Ectodermal cell (in vitro differentiated cells): Measurements from ENCODE around the gene SKP1.

Source experiments
- H3K27ac ChIP-seq: 2 replicates; pipeline ENCODE4 v1.7.0; 2013; ENCODE audit warnings: mild to moderate bottlenecking, low read depth, low read length; ENCODE audit not compliant: insufficient read depth, poor library complexity, severe bottlenecking
- H3K27me3 ChIP-seq: 2 replicates; pipeline ENCODE4 v1.7.0; 2013; ENCODE audit warnings: mild to moderate bottlenecking, low read length; ENCODE audit not compliant: insufficient read depth, control insufficient read depth, poor library complexity, severe bottlenecking
- H3K36me3 ChIP-seq: one replicate; pipeline ENCODE4 v1.7.0; 2013; ENCODE audit warnings: low read length; ENCODE audit not compliant: control insufficient read depth, insufficient read depth
- H3K4me1 ChIP-seq: one replicate; pipeline ENCODE4 v1.7.0; 2013; ENCODE audit warnings: low read length; ENCODE audit not compliant: control insufficient read depth, insufficient read depth
- H3K4me3 ChIP-seq: 2 replicates; pipeline ENCODE4 v1.7.0; 2013; ENCODE audit warnings: low read depth, low read length, control low read depth; ENCODE audit not compliant: insufficient read depth
- H3K9me3 ChIP-seq: 2 replicates; pipeline ENCODE4 v1.7.0; 2013; ENCODE audit warnings: mild to moderate bottlenecking, low read length, moderate library complexity; ENCODE audit not compliant: control insufficient read depth
- WGBS, 2 experiments: methylation state at CpG; one replicate each; pipeline ENCODE4 v1.1.7; 2013; ENCODE audit warnings: missing lambda C conversion rate in 2 of 2; 5-methylcytosine and 5-hydroxymethylcytosine counted together

Gene SKP1

GRCh38 chr5:134143431-134143830 is 33.3 kb downstream of the SKP1 start:
- H3K4me3 ChIP-seq: no peak overlapping the region
- 88 to 95% methylated on average over 5 of the region's 5 CpGs for WGBS, 2 experiments
- peaks cover 4% of the 10 kb centered on the region for H3K36me3 ChIP-seq
- no peaks in the 10 kb centered on the region for H3K4me1 ChIP-seq
- no peak overlapping the region for H3K27ac ChIP-seq
- no peaks in the 10 kb centered on the region for H3K27me3 ChIP-seq
- no peaks in the 10 kb centered on the region for H3K9me3 ChIP-seq

GRCh38 chr5:134142806-134143205 is 33.9 kb downstream of the SKP1 start:
- no peaks in the 10 kb centered on the region for H3K9me3 ChIP-seq
- H3K27ac ChIP-seq: no peak overlapping the region
- no peaks in the 10 kb centered on the region for H3K4me1 ChIP-seq
- no peak overlapping the region for H3K4me3 ChIP-seq
- H3K27me3 ChIP-seq: no peaks in the 10 kb centered on the region
- WGBS, 2 experiments: 96 to 98% methylated on average over 12 of the region's 12 CpGs
- peaks cover 4% of the 10 kb centered on the region for H3K36me3 ChIP-seq

DNA sequence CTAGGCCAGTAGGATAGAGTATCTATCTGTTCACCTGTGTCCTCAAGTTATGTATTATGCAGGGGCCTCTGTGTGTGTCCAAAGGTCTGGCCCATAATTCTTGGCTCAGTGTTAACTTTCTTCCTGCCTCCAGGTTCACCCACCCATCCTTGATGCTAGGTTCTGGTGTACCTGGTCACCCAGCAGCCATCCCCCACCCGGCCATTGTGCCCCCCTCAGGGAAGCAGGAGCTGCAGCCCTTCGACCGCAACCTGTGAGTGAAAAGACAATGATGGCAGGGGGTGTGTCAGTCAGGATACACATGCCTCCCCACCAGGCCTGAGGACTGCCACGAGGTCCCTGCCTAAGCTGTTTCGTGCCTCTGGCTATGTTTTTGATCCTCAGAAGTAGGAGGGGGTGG is 34.7 kb downstream of the SKP1 start:
- Histone ChIP-seq H3K27me3 (no peaks in the 10 kb centered on the region), H3K9me3 (no peaks in the 10 kb centered on the region), H3K4me3 (no peak overlapping the region), H3K4me1 (no peaks in the 10 kb centered on the region), H3K27ac (no peak overlapping the region), H3K36me3 (peaks cover 4% of the 10 kb centered on the region)
- 83 to 89% methylated on average over 5 of the region's 5 CpGs for WGBS, 2 experiments

- WGBS, 2 experiments: 94% methylated on average over 9 of the region's 9 CpGs
- Histone ChIP-seq H3K36me3 (peaks cover 4% of the 10 kb centered on the region), H3K27ac (no peak overlapping the region)
Measured at GRCh38 chr5:134141331-134142050, 35.3 kb downstream of the SKP1 start.

DNA sequence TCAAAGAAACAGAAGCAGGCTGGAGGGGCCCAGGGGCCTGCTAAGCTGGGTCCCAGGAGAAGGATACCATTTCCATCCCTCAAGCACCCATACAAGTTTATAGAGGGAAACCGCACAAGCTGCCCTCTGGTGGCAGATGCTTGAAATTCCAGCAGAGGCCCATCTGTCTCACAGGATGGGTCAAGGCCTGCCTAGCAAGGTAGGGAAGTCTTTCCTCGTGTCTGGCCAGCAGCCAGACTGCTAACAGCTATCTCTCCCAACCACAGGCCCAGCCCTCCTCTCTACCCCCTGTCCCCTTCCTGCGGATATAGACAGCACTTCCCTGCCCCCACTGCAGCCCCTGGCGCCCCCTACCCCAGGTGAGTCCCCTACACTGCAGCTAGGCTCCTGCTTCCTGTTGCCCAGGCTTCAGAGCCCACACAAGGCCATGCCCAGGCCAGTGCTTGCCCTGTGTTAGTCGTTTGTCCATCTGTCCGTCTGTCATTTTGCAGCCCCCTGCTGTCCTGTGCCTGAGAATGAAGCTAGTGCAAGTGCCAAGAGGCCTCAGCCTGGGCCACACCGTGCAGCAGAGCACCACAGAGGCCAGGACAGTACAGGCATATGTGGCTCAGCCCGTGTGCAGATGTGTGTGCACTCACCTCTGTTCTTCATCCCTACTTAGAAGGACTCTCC is 36.1 kb downstream of the SKP1 start:
- Histone ChIP-seq H3K4me1 (no peaks in the 10 kb centered on the region), H3K4me3 (no peak overlapping the region), H3K36me3 (peaks cover 6% of the 10 kb centered on the region), H3K27ac (no peak overlapping the region), H3K9me3 (no peaks in the 10 kb centered on the region), H3K27me3 (no peaks in the 10 kb centered on the region)
- WGBS, 2 experiments: 58 to 60% methylated on average over 8 of the region's 8 CpGs

More at GRCh38 chr5:134141331-134142050, 35.3 kb downstream of the SKP1 start:
- H3K4me3 ChIP-seq: no peak overlapping the region
- no peaks in the 10 kb centered on the region for H3K4me1 ChIP-seq
- H3K9me3 ChIP-seq: no peaks in the 10 kb centered on the region
- H3K27me3 ChIP-seq: no peaks in the 10 kb centered on the region

DNA sequence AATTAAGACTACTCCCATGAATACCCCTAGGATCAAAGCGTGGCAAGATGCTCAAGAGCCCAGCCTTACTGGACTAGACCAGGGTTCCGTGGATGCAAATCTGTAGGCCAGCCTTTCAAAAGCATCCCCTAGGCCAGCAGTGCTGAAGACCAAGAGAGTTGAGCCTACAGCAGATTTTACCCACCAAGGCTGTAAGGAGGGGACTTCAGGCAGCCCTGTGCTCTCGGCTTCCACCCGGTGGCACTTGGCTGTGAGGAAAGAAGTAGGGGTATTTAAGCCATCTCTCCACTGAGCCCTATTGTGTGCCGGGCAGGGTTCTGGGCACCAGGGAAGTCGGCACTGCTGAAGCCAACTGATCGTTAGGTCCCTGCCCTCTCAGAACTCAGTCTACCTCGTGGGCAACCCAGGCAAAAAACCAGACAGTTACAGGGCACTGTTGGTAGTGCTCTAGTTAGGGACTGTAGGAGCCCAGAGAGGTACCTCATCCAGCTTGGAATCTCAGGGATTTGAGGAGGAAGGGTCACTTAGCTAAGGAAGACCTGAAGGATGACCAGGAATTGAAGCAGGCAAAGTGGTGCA is 36.8 kb downstream of the SKP1 start:
- 95 to 96% methylated on average over 8 of the region's 8 CpGs for WGBS, 2 experiments
- Histone ChIP-seq H3K4me1 (no peaks in the 10 kb centered on the region), H3K27ac (no peak overlapping the region), H3K4me3 (no peak overlapping the region), H3K27me3 (no peaks in the 10 kb centered on the region), H3K36me3 (peaks cover 7% of the 10 kb centered on the region), H3K9me3 (no peaks in the 10 kb centered on the region)

GRCh38 chr5:134139377-134139851 is 37.3 kb downstream of the SKP1 start:
- Histone ChIP-seq H3K36me3 (peaks cover 7% of the 10 kb centered on the region), H3K27me3 (no peaks in the 10 kb centered on the region), H3K4me3 (no peak overlapping the region), H3K4me1 (no peaks in the 10 kb centered on the region), H3K27ac (no peak overlapping the region), H3K9me3 (no peaks in the 10 kb centered on the region)
- 94 to 96% methylated on average over 4 of the region's 4 CpGs for WGBS, 2 experiments

GRCh38 chr5:134138416-134139376 is 38.1 kb downstream of the SKP1 start:
- 90 to 93% methylated on average over 3 of the region's 3 CpGs for WGBS, 2 experiments
- H3K9me3 ChIP-seq: no peaks in the 10 kb centered on the region
- H3K27ac ChIP-seq: no peak overlapping the region
- H3K4me3 ChIP-seq: no peak overlapping the region
- no peaks in the 10 kb centered on the region for H3K27me3 ChIP-seq
- H3K36me3 ChIP-seq: peaks cover 4% of the 10 kb centered on the region
- H3K4me1 ChIP-seq: no peaks in the 10 kb centered on the region

DNA sequence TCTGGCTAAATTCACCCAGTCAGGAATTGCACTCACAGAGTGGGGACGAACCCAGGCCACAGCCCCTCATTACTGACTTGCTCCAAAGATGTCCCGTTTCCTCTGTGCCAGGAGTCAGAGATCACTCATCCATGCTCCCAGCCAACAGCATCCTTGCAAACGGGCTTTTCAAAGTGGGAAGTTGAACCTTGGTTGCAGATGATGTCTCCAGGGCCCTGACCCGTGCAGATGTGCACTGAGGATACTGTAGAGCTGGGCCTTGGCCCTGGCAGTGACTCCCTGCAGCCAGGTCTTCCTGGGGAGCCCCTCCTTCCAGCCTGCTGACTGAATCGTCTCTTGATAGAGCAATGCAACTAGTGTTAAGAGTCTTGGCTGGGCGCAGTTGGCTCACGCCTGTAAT is 40.0 kb downstream of the SKP1 start:
- Histone ChIP-seq H3K4me3 (no peak overlapping the region), H3K9me3 (no peaks in the 10 kb centered on the region), H3K27ac (no peak overlapping the region), H3K27me3 (no peaks in the 10 kb centered on the region), H3K36me3 (peaks cover 3% of the 10 kb centered on the region), H3K4me1 (no peaks in the 10 kb centered on the region)
- WGBS, 2 experiments: 93 to 94% methylated on average over 7 of the region's 7 CpGs
